GM18867 (cell line): ENCODE measurements around the gene USP22.
"Not testable (repeated sequence)": the region's sequence is repeated elsewhere in the genome, so short reads cannot be mapped to it uniquely, and the experiment has no call there.

ENCODE experiments used
- ATAC-seq: cut with Tn5 transposase; IDR thresholded peaks from one replicate; pipeline ENCODE4 v1.9.1; 2021; ENCODE audit warnings: mild to moderate bottlenecking, moderate library complexity; ENCODE audit not compliant: unreplicated experiment

The USP22 gene

GRCh38 chr17:21042458-21043295 lies at the start of gene USP22:
Gene USP22, minus strand, starts transcription at chr17:21043011. Its CDS starts 176 bp downstream, at chr17:21042835.
- peak; percentile 65 for ATAC-seq

- ATAC-seq, result no peak
These were observed 48.2 kb upstream of the USP22 start for GRCh38 chr17:21090902-21091618.

DNA sequence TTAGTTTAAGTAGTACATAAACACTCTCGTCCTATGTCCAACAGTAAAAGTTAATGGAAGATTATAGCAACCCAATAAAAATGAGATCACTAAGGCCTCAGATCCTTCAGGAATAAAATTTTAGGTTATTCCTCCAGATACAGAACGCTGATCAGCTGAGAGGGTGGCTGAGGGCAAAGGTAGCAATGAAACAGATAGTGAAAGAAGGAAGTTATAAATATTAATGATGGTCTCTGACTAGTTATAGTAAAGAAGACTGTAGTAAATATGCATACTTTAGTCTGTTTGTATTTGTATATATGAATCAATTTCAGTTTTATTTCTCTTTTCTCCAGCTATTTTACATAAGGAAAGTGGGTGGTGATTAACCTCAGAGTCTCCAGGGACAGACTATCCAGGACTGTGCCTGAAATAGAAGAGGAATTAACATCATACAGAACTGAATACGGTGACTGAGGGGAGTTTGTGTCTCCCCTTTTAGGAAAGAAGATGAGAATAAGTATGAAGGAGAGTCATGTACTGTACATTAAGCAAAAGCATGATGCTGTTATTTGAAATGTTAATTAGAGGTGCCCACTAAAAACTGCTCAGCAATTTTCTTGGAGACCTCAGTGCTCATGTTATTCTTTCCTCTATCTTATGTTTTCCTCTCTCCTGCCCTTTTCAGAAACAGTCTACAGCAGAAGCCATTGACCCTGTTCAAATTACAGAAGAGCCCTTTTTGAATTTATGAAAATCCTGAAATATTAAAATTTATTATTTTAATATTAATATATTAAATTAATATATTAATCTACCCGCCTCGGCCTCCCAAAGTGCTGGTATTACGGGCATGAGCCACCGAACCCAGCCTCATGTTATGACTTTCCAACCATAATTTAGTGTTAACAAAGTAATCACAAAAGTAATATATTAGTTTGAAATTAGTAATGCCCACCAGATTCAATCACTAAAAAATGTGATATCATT lies 47.4 kb upstream of the USP22 start:
- ATAC-seq, result peak; percentile 82

GRCh38 chr17:21089145-21089544 lies 46.3 kb upstream of the USP22 start:
- no peak for ATAC-seq

DNA sequence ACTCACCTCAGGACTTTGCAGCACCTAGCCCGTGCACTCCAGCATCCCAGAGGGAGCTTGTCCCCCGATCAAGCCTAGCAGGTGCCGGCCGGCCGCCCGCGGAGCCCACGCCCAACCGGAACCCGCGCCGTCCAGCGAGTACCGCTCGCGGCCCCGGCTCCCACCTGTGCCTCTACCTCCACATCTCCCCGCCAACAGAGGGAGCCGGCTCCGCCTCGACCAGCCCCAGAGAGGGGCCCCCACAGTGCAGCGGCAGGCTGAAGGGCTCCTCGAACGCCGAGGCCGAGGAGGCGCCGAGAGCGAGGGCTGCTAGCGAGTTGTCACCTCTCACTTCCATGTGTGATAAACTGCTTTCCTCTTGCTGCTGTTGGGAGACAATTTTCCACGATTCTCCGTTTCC lies 42.9 kb upstream of the USP22 start:
- no peak for ATAC-seq

GRCh38 chr17:21085280-21085679 lies 42.5 kb upstream of the USP22 start:
- ATAC-seq, result not testable (repeated sequence)

- no peak for ATAC-seq
These were observed 39.2 kb upstream of the USP22 start for GRCh38 chr17:21082001-21082436.

DNA sequence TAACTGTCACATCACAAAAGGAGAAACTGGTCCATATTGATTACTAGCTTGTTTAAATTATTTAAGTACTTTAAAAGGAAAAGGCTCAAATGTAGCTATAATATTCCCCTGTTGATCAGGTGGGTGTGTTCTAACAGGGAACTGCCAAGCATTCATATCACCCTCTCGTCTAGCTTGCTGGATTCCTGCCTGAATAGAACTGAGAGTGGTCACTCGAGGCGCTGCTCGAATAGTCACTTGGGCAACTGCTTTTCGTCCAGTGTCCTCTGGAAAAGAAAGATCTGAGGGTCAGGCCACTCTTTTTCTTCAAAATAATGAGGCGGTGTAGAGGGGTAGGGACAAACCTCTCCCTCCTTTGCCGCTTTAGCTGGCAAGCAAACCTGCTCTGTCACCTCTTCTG lies 36.4 kb upstream of the USP22 start:
- ATAC-seq, result no peak

DNA sequence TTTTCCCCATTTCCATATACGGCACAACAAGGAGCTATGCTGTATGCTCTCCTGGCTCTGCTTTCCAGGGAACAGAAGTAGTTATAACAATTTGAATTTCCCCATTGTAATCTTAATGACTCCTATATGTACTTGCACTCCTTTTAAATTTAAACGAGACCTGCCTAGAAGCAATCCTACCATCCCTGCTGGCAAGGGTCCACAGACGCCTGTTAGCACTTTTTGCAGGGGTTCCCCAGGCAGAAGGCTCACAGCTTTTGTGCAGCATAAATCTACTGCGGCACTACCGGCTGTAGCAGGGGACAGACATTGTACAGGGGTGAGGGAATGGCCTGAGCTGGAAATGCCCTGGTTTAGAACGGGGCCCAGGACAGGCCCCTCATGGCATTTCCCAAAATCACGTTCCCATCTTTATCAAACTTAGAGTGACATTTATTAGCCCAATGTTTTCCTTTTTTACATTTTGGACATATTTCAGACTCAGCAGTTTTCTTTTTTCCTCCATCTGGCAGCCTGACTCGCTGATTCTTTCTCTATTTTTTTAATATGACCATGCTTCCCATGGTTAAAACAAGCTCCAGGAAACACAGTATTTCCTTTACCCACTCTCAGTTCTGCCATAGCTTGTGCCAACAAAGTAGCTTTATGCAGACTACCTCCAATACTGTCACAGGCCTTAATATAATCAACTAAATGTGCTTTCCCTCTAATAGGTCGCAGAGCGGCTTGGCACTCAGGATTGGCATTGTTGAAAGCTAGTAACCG lies 35.4 kb upstream of the USP22 start:
- no peak for ATAC-seq

GRCh38 chr17:21077281-21077680 lies 34.5 kb upstream of the USP22 start:
- no peak for ATAC-seq

GRCh38 chr17:21076242-21076641 lies 33.4 kb upstream of the USP22 start:
- no peak for ATAC-seq

DNA sequence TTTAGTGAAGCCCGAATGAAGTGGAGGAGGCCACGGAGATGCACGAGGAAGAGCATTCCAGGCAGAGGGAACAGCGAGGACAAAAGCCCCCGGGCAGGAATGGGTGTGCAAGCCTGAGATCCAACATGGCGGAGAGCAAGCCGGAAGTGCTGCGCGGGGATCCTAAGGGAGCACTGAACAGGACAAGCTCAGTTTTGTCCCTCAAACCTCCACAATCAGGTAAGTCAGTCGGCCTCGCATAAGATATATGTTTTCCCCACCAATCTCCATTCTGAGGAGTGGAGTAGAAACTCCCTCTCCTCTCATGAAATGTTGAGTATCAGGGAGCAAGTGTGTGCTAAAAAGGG lies 32.9 kb upstream of the USP22 start:
- ATAC-seq, result no peak

- ATAC-seq, result no peak
These were observed 30.0 kb upstream of the USP22 start for GRCh38 chr17:21072745-21073197.

DNA sequence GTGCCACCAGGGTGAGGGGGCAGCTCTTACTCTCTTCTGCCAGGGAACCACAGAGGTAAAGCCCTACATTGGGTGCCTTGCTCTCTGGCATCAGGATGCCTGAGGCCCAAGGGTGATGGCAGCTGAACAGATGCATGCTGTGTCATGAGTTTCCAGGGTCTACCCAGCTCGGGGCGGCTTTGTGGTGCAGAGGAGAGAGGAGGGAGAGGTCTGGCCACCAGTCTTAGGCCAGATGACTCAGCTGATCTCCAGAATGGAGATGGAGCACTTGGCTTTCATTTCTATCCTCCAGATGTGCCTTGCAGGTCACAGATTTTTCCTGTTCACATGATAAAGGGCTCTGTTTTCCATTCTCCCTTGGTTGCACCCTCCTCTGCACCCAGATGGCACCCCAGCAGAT lies 23.6 kb upstream of the USP22 start:
- no peak for ATAC-seq

- peak; percentile 77 for ATAC-seq
These were observed 19.2 kb upstream of the USP22 start for GRCh38 chr17:21061971-21062526.

DNA sequence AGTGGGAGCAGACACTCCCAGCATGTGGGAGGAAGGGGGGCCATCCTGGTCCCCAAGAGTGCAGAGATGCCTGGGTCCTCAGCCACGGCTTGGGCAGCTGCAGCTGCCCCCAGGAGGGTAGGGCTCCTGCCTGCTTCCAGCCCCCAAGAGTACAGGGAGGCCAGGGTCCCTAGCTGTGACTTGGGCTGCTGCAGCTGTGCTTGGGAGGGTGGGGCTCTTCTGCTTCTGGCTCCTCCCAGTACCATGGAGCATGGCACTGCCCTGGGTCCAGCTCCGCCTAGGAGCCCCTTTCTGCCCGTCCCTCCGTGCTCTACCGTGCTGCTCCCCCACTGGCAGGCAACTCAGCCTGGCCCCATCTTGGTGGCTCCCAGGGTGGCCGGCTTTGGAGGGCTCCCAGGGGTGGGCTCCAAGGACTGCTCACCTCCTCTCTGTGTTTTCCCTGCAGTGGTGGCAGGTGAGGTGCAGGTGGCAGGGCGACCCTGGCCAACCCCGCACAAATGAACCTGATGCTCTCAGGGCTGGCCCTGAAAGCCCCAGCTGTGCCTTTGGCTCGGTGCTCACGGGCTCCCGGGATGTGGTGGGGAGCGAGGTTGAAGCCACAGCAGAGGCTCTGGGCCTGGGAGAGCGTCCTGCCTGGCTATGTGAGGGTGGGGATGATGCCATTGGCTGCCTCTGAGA lies 18.5 kb upstream of the USP22 start:
- ATAC-seq, result no peak

- ATAC-seq, result no peak
These were observed 16.9 kb upstream of the USP22 start for GRCh38 chr17:21059761-21060160.

GRCh38 chr17:21058098-21058893 lies 15.5 kb upstream of the USP22 start:
- ATAC-seq, result no peak

DNA sequence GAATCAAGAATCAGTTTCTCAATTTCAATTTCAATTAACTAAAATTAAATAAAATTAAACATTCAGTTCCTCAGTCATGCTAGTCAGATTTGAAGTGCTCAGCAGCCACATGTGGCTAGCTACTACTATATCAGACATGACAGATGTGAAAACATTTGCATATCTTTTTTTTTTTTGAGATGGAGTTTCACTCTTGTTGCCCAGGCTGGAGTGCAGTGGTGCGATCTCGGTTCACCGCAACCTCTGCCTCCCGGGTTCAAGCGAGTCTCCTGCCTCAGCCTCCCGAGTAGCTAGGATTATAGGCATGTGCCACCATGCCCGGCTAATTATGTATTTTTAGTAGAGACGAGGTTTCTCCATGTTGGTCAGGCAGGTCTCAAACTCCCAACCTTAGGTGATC lies 10.2 kb upstream of the USP22 start:
- ATAC-seq, result peak; percentile 76
